Mesenchymal stem cell (in vitro differentiated cells and primary cell): ENCODE results near the gene TPM1.
"Not testable (repeated sequence)": the region's sequence is repeated elsewhere in the genome, so short reads cannot be mapped to it uniquely, and the experiment has no call there.

ENCODE experiments used
- DNase-seq: peaks from one replicate; pipeline ENCODE4 v3.0.0-alpha.2; 2013
- H2AFZ ChIP-seq: one replicate; pipeline ENCODE4 v1.6.1; 2013; ENCODE audit warnings: low read depth, mild to moderate bottlenecking, control low read depth, inconsistent platforms, low read length, moderate library complexity
- H2AK5ac ChIP-seq: 2 replicates; pipeline ENCODE4 v1.6.1; 2013; ENCODE audit warnings: low read length, moderate library complexity, mild to moderate bottlenecking, inconsistent platforms; ENCODE audit not compliant: severe bottlenecking
- H2BK120ac ChIP-seq: one replicate; pipeline ENCODE4 v1.6.1; 2013; ENCODE audit warnings: low read depth, mild to moderate bottlenecking, inconsistent platforms, low read length, moderate library complexity
- H2BK12ac ChIP-seq, 2 experiments: one replicate each; pipeline ENCODE4 v1.6.1; 2013; ENCODE audit warnings: inconsistent platforms in 2 of 2, low read length in 2 of 2, mild to moderate bottlenecking in 2 of 2, moderate library complexity in 2 of 2, control low read depth in 1 of 2
- H2BK15ac ChIP-seq: one replicate; pipeline ENCODE4 v1.6.1; 2013; ENCODE audit warnings: mild to moderate bottlenecking, low read depth, inconsistent platforms; ENCODE audit not compliant: poor library complexity, severe bottlenecking
- H2BK5ac ChIP-seq: 2 replicates; pipeline ENCODE4 v1.6.1; 2013; ENCODE audit warnings: low read depth, mild to moderate bottlenecking, low read length, control low read depth, inconsistent platforms; ENCODE audit not compliant: poor library complexity, severe bottlenecking
- H3K14ac ChIP-seq, 2 experiments: one replicate each; pipeline ENCODE4 v1.6.1; 2013; ENCODE audit warnings: inconsistent platforms in 2 of 2, low read length in 2 of 2, control low read depth in 1 of 2, mild to moderate bottlenecking in 1 of 2, moderate library complexity in 1 of 2
- H3K18ac ChIP-seq, 2 experiments: one replicate each; pipeline ENCODE4 v1.6.1; 2013; ENCODE audit warnings: inconsistent platforms in 2 of 2, low read length in 2 of 2, control low read depth in 1 of 2, low read depth in 1 of 2, mild to moderate bottlenecking in 1 of 2
- H3K23ac ChIP-seq, 2 experiments: one replicate each; pipeline ENCODE4 v1.6.1; 2013; ENCODE audit warnings: inconsistent platforms in 2 of 2, low read length in 2 of 2, mild to moderate bottlenecking in 2 of 2, moderate library complexity in 2 of 2, control low read depth in 1 of 2
- H3K27ac ChIP-seq: 2 replicates; pipeline ENCODE4 v1.5.1; 2013; ENCODE audit warnings: mild to moderate bottlenecking, moderate library complexity, low read length, control low read depth, inconsistent platforms; ENCODE audit not compliant: poor library complexity, severe bottlenecking
- H3K27me3 ChIP-seq, 2 experiments: 2 replicates each; pipeline versions ENCODE4 v1.6.1 to v1.7.0; 2013; ENCODE audit warnings: low read length in 2 of 2, mild to moderate bottlenecking in 2 of 2, moderate library complexity in 2 of 2, control low read depth in 1 of 2, inconsistent platforms in 1 of 2; ENCODE audit not compliant: control insufficient read depth in 1 of 2, insufficient read depth in 1 of 2
- H3K36me3 ChIP-seq, 2 experiments: 2 replicates each; pipeline versions ENCODE4 v1.6.1 to v1.7.0; 2013; ENCODE audit warnings: low read length in 2 of 2, control low read depth in 1 of 2, inconsistent platforms in 1 of 2, low read depth in 1 of 2, mild to moderate bottlenecking in 1 of 2; ENCODE audit not compliant: insufficient read depth in 2 of 2, control insufficient read depth in 1 of 2
- H3K4ac ChIP-seq, 2 experiments: one replicate each; pipeline ENCODE4 v1.6.1; 2013; ENCODE audit warnings: inconsistent platforms in 2 of 2, low read length in 2 of 2, mild to moderate bottlenecking in 2 of 2, moderate library complexity in 2 of 2, control low read depth in 1 of 2, low read depth in 1 of 2
- H3K4me1 ChIP-seq: 2 replicates; pipeline ENCODE4 v1.6.1; 2013; ENCODE audit warnings: low read depth, low read length, control low read depth; ENCODE audit not compliant: control insufficient read depth, insufficient read depth
- H3K4me2 ChIP-seq: 2 replicates; pipeline ENCODE4 v1.6.1; 2013; ENCODE audit warnings: low read length, mild to moderate bottlenecking, inconsistent platforms; ENCODE audit not compliant: poor library complexity, severe bottlenecking
- H3K4me3 ChIP-seq, 2 experiments: 2 replicates each; pipeline versions ENCODE4 v1.5.1 to v1.7.0; 2013; ENCODE audit warnings: low read length in 2 of 2, mild to moderate bottlenecking in 2 of 2, control low read depth in 1 of 2, low read depth in 1 of 2; ENCODE audit not compliant: insufficient read depth in 1 of 2
- H3K79me1 ChIP-seq: replicated peaks from 2 replicates; pipeline ENCODE4 v1.6.1; 2013; ENCODE audit warnings: mild to moderate bottlenecking, control low read depth, low read length, inconsistent platforms; ENCODE audit not compliant: poor library complexity, severe bottlenecking
- H3K9ac ChIP-seq: 2 replicates; pipeline ENCODE4 v1.7.0; 2013; ENCODE audit warnings: mild to moderate bottlenecking, low read length, moderate library complexity
- H3K9me3 ChIP-seq: 2 replicates; pipeline ENCODE4 v1.7.0; 2013; ENCODE audit warnings: mild to moderate bottlenecking, low read length; ENCODE audit not compliant: control insufficient read depth
- H4K8ac ChIP-seq: one replicate; pipeline ENCODE4 v1.6.1; 2013; ENCODE audit warnings: inconsistent platforms, mild to moderate bottlenecking, low read length, moderate library complexity
- H4K91ac ChIP-seq: one replicate; pipeline ENCODE4 v1.6.1; 2013; ENCODE audit warnings: mild to moderate bottlenecking, low read length, inconsistent platforms
- WGBS: methylation state at CpG from one replicate; pipeline ENCODE4 v1.1.7; 2013; ENCODE audit warnings: mixed read lengths; 5-methylcytosine and 5-hydroxymethylcytosine counted together

The TPM1 gene

DNA sequence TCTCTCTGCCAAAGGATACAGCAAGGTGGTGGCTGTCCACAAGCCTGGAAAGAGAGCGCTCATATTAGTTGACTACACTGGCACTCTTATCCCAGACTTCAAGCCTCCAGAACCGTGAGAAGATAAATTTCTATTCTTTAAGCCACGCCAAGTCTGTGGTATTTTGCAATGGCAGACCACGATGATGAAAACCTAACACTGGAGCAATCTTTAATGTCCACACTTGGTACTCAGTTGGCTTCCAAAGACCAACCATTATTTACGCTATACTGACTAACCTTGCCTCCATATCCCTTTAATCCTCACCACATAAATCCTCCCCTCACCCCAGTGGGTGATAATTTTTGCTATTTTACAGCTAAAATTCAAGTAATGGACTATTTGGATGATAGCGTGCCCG is 62.2 kb downstream of the TPM1 start:
- Histone ChIP-seq H2BK120ac (no peak overlapping the region), H3K9me3 (no peaks in the 10 kb centered on the region), H4K8ac (no peak overlapping the region), H3K79me1 (no peaks in the 10 kb centered on the region), H2BK12ac (no peak overlapping the region), H2AFZ (no peak overlapping the region), H3K9ac (no peak overlapping the region), H3K4me3 (no peak overlapping the region), H3K4me1 (peaks cover 7% of the 10 kb centered on the region), H3K4ac (no peak overlapping the region), H3K36me3 (no peaks in the 10 kb centered on the region), H3K14ac (no peak overlapping the region), H3K18ac (no peak overlapping the region), H3K4me2 (no peak overlapping the region), H2BK5ac (no peak overlapping the region), H3K27ac (no peak overlapping the region), H2AK5ac (peak overlapping the region; percentile 31), H2BK15ac (no peak overlapping the region), H3K23ac (no peak overlapping the region), H3K27me3 (no peaks in the 10 kb centered on the region), H4K91ac (no peak overlapping the region)
- 74% methylated on average over 6 of the region's 7 CpGs for WGBS
- DNase-seq = peak; percentile 77

GRCh38 chr15:63105354-63105753 is 62.8 kb downstream of the TPM1 start:
- not testable (repeated sequence) for H3K79me1 ChIP-seq, DNase-seq, H3K4me1 ChIP-seq, H3K9ac ChIP-seq, H3K27ac ChIP-seq, H3K4me2 ChIP-seq, H3K36me3 ChIP-seq, H2BK12ac ChIP-seq, H2BK120ac ChIP-seq, H2AK5ac ChIP-seq, H3K4me3 ChIP-seq, H2BK5ac ChIP-seq, H2AFZ ChIP-seq, H3K18ac ChIP-seq, H4K91ac ChIP-seq, H2BK15ac ChIP-seq, H3K27me3 ChIP-seq, H3K9me3 ChIP-seq, H4K8ac ChIP-seq, H3K14ac ChIP-seq, H3K23ac ChIP-seq, H3K4ac ChIP-seq
- 80% methylated on average over 7 of the region's 8 CpGs for WGBS

- Histone ChIP-seq H3K27ac (peak overlapping the region; percentile 82), H4K8ac (no peak overlapping the region), H3K9me3 (no peaks in the 10 kb centered on the region), H3K9ac (peak overlapping the region; percentile 41), H4K91ac (no peak overlapping the region), H2AK5ac (no peak overlapping the region), H2BK5ac (no peak overlapping the region), H3K4ac (no peak overlapping the region), H3K79me1 (no peaks in the 10 kb centered on the region), H3K4me3 (no peak overlapping the region), H3K18ac (no peak overlapping the region), H3K27me3 (no peaks in the 10 kb centered on the region), H3K36me3 (no peaks in the 10 kb centered on the region), H2BK12ac (no peak overlapping the region), H3K23ac (no peak overlapping the region), H3K4me1 (peaks cover 8% of the 10 kb centered on the region), H2AFZ (no peak overlapping the region), H2BK15ac (no peak overlapping the region), H3K4me2 (no peak overlapping the region), H2BK120ac (no peak overlapping the region), H3K14ac (no peak overlapping the region)
- WGBS = 14% methylated on average over 9 of the region's 9 CpGs
- DNase-seq = peak; percentile 99
Observed at GRCh38 chr15:63107895-63108546, 65.5 kb downstream of the TPM1 start.

DNA sequence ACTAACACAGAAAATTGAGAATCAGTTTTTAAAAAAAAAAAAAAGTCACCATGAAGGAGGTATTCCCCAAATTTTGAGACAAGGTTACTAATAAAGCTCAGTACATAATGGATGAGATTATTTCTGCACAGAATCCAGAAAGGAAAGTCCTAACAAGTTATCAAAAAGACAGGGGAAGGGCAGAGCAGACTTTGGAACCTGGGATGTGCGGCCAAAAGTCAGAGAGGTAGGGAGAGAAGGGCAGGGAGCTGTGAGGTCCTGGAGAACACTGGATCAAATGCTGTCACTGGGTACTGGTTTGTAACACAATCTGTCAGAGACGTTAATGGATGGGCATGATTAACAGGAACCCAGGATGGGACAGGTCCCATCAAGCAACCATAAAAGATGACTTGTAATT is 67.0 kb downstream of the TPM1 start:
- no peak overlapping the region for H3K23ac ChIP-seq
- H3K27me3 ChIP-seq = no peaks in the 10 kb centered on the region
- no peak overlapping the region for H3K9ac ChIP-seq
- H3K27ac ChIP-seq = no peak overlapping the region
- no peak overlapping the region for H4K91ac ChIP-seq
- no peak overlapping the region for H3K18ac ChIP-seq
- peak overlapping the region; percentile 25 for H2AK5ac ChIP-seq
- no peaks in the 10 kb centered on the region for H3K36me3 ChIP-seq
- no peak overlapping the region for H2BK120ac ChIP-seq
- 99% methylated on average over 2 of the region's 2 CpGs for WGBS
- DNase-seq = no peak
- H3K4me1 ChIP-seq = peaks cover 15% of the 10 kb centered on the region
- no peak overlapping the region for H3K4me2 ChIP-seq
- no peak overlapping the region for H3K14ac ChIP-seq
- no peaks in the 10 kb centered on the region for H3K79me1 ChIP-seq
- H2BK5ac ChIP-seq = no peak overlapping the region
- no peak overlapping the region for H4K8ac ChIP-seq
- H2BK15ac ChIP-seq = no peak overlapping the region
- no peak overlapping the region for H2AFZ ChIP-seq
- H3K4ac ChIP-seq = no peak overlapping the region
- no peaks in the 10 kb centered on the region for H3K9me3 ChIP-seq
- H2BK12ac ChIP-seq = no peak overlapping the region
- H3K4me3 ChIP-seq = no peak overlapping the region
